Stimulated activated CD4-positive, alpha-beta T cell treated with anti-CD3 and anti-CD28 coated beads, Interleukin-2, amount 100 ng/mL, for 48 hours (primary cell): ENCODE measurements around the gene ZNF524.
"Not testable (repeated sequence)": the region's sequence is repeated elsewhere in the genome, so short reads cannot be mapped to it uniquely, and the experiment has no call there.

Source experiments
- DNase-seq, 2 donors: peaks; one replicate each; pipeline ENCODE4 v3.0.0-alpha.2; 2020

ZNF524 gene

DNA sequence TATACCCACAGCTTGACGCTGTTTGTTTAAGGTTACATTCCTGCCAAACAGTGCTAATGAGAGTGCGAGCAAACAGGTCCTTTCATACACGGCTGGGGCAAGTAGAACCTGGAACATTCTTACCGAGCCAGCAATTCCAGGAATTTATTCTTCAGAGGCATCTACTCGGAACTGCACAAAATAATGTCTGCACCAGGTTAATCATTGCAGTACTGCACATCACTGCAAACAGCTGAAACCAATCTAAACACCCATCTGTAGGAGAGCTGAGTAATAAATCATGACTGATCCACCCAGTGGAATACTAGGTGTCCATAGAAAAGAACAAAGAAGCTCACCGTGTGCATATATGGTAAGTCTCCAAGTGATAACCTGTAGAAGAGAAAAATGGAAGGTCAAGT, 18.3 kb upstream of the ZNF524 start:
- no peak for DNase-seq

DNA sequence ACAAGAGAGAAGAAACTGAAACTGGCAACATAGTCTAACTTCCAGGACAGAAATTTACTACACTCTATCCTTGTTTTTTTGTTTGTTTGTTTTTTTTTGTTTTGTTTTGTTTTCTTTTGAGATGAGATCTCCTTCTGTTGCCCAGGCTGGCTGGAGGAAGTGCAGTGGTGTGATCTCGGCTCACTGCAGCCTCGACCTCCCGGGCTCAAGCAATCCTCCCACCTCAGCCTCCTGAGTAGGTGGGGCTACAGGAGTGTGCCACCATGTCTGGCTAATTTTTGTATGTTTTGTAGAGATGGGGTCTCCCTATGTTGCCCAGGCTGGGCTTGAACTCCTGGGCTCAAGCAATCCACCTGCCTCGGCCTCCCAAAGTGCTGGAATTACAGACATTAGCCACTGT, 17.8 kb upstream of the ZNF524 start:
- DNase-seq: not testable (repeated sequence)

DNA sequence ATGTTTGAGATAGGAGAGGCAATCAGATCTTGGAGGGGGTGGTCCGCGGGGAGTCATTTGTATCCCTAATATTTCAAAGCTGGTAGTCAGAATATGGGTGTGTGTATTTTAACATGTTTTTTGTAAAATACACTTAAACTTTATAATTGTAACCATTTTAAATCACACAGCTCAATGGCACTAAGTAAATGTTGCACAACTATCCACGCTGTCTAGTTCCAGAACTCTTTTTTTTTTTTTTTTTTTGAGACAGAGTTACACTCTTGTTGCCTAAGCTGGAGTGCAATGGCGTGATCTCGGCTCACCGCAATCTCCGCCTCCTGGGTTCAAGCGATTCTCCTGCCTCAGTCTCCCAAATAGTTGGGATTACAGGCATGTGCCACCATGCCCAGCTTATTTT, 16.2 kb upstream of the ZNF524 start:
- DNase-seq: not testable (repeated sequence)

DNA sequence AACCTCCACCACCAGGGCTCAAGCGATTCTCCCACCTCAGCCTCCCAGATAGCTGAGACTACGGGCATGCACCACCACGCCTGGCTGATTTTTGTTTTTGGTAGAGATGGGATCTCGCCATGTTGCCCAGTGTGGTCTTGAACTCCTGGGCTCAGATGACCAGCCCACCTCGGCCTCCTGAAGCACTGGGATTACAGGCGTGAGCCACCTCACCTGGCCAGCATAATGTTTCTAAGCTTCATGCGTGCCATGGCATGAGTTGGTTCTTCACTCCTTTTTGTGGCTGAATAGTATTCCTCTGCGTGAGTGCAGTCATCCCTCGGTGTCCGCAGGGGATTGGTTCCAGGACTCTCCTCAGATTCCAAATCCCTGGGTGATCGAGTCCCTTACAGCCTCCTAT, 15.2 kb upstream of the ZNF524 start:
- no peak for DNase-seq

DNA sequence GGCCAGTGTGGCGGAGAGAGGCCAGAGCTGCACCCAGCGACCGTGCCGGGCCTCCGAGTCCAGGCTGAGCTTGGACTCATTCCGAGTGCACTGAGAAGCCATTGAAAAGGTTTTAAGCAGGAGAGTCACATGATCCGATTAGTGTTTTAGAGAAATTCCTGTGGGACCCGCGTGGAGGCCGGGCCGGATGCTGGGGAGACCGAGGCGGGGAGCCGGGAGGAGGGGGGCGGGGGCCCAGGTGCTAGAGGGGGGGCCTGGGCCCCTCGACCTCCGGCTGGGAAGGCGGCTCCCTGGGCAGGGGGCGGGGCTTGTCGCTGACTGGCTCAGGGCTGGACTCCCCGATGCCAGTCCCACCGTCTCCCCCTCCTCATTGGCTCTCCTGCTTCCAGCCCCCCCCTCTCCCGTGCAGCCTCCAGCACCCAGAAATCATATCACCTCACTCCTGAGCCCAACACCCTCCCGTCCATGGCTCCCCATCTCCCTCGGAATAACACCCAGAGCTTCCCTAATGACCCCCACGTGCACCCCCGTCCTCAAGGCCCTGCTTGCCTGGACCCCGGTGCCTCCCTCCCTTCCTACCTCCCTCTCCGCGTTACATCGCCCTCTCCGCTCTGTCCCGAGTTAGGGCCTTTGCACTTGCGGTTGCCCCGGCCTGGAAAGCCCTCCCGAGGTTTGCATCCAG, 14.3 kb upstream of the ZNF524 start:
- DNase-seq: no peak

DNA sequence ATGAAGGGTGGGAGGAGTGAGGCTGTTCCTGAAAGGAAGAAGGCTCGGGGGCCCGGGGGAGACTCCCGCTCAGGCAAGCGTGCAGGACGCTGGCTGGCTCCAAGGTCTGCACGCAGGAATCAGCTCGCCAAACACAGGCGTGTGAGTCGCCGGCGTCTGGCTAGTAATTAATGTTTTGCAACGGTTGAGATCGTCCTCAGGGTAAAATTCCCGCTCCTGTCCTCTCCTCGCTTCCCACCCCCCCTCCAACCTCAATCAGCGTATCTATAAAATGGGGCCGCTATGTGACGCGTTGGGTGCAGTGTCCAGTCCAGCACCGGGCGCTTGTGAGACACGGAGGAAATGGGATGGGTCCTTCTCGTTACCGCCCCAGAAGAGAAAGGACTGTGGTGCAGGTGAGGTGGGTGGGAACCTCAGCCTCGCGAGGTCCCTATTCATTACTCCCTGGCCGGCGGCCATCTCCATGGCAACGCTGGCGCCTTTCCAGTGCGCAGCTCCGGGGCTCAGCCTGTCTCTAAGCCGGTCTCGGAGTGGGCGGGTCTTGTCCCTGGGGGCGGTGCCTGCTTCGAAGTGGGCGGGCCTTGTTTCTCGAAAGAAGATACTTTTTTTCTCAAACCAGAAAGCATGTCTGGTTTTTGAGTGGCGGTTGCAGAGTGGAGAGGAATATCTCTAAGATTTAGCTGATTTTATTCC, 13.0 kb upstream of the ZNF524 start:
- DNase-seq: peak; percentile 94

DNA sequence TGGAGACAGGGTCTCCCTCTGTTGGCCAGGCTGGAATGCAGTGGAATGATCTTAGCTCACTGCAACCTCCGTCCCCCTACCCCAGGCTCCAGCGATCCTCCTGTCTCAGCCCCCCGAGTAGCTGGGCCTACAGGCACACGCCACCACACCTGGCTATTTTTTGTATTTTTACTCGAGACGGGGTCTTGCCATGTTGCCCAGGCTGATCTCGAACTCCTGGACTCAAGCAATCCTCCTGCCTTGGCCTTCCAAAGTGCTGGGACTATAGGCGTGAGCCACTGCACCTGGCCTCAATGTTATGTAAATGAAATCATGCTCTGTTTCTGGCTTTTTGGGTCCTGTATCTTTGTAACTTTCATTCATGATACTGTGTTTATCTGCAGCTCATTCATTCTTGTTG, 11.3 kb upstream of the ZNF524 start:
- no peak for DNase-seq

DNA sequence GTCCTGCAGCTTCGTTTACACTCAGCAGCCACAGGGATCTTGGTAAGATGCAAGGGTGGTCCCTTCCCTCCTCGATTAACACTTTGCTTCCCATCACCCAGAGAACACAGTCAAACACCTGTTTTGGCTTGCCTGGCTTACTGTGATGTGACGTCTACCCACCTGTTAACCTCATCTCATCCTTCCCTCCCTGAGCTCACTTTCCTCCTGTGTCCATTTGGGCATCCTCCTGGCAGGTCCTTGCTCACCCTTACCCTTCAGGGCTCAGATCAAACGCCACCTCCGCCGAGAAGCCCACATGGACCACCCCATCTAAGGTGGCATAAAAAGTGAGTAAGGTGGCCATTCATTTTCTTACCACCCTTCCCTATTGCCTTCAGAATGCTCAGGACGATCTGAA, 10.0 kb upstream of the ZNF524 start:
- DNase-seq: no peak

DNA sequence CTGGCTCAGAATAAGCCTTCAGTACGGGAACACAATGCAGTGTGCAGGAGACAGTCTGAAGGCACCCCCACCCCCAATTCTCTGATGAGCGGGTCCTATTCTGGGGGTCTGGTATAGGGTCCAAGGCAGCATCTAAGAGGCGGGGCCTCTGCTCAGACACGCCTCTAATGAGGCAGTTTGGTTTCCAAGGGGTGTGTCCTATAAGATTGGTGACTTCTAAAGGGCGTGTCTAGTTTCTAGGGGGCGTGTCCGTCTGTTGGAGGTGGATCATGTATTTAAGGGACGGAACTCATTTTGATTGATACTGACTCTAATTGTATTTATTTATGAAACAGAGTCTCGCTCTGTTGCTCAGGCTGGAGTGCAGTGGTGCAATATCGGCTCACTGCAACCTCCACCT, 9.5 kb upstream of the ZNF524 start:
- DNase-seq: no peak

DNA sequence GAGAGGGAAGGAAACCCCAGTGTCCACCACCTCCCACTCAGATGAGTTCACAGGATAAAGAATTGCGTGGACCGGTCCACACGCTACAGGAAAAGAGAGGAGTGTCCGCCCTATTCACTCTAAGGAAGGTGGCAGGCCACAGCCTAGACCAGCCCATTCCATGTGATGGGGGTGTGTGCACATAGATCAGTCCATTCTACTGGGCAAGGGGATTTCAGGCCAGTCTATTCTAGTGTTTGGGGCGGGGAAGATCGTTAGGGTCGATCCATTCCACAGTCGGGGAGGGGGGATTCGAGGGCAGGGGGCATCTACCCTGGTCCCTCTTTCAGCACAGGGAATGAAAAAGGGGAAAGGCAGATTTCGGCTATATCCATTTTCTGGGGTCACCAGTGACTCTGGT, 8.5 kb upstream of the ZNF524 start:
- DNase-seq: no peak

DNA sequence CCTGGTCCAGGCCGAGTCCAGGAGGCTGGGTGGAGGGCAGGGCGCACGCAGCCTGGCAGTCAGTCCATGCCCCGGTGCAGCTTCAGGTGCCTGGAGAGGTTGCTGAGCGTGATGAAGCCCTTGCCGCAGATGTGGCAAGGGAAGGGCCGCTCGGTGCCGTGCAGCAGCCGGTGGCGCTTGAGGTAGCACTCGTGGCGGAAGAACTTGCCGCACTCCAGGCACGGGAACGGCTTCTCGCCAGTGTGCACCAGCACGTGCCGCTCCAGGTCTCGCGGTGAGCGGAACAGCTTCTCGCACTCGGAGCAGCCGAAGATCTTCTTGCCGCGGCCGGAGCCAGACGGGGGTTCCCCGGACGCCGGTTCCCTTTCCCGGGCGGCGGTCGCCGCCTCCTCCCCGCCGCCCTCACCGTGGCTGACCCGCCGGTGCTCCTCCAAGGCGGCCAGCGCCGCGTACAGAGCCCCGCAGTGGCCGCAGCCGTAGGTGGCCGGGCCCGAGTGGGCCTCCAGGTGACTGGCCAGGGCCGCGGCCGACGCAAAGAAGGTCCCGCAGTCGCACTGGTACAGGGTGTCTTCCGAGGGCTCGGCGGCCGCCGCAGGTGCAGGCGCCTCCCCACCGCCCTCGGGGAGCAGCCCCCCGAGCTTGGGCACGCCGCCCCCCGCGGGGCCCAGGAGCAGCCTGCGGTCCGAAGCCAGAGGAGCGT, 7.5 kb upstream of the ZNF524 start:
- DNase-seq: no peak

DNA sequence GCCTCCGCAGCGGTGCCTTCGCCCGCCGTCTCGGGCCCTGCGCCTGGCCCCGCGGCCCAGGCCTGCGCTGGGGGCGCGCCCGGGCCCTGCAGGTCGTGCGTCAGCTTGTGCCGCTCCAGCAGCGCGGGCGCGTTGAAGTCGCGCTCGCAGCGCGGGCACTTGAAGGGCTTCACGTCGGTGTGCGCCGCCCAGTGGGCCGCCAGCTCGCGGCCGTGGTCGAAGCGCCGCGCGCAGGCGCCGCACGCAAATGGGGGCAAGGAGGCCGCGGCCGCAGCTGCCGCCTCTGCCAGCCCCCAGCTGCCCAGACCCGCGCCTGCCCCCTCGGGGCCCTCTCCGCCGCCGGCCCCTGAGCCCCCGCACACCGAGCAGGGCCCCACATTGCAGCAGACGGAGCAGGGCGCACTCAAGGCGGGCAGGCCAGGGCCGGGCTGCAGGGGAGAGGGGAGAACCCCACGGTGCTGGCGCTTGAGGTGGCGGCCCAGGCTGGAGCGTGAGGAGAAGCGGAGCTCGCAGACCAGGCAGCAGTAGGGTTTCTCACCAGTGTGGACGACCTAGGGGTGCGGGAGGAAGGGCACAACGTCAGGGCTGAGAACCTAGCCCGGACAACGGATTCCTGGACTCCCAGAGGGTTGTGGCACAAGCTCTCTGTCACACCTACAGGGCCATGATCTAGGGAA, 6.9 kb upstream of the ZNF524 start:
- DNase-seq: no peak

DNA sequence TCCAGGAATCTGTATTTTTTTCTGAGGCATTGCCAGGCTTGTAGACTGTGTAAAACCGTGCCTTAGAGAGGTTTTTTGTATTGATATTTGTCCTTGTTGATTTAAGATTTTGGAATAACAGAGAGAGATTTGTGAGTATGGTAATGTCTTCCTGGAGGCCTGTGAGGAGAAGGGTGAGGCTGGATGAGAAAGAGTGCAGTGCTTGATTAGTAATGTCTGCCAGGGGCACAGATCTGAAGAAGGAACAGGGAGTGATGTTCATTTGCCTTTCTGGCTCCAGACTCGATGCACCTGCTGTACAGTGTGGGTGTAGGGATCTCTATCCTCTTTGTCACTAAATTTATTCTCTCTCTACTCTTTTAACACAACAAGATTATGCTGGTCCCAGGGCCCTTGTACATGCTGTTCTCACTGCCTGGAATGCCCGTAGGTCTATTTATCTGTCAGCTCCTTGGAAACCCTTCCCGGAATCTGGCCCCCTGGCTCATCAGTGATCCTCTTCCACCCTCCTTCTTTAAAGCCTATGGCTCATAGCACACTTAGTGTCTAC, 5.0 kb upstream of the ZNF524 start:
- DNase-seq: no peak

DNA sequence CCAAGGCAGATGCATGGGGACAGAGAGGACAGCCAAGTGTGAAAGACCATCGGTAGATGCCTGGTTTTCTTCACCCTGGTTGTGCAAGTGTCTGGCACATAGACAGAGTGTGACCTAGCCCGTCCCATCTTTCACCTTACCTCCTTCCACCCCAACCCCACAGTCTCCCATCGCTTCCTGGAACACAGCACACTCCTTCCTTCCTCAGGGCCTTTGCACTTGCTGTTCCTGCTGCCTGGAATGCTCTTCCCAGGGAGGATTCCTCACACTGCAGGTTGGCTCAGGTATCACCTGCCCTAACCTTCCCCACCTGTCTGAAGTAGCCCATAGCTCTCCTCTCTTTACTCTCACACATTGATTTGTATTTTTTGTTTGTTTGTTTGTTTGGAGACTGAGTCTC, 3.8 kb upstream of the ZNF524 start:
- DNase-seq: no peak

DNA sequence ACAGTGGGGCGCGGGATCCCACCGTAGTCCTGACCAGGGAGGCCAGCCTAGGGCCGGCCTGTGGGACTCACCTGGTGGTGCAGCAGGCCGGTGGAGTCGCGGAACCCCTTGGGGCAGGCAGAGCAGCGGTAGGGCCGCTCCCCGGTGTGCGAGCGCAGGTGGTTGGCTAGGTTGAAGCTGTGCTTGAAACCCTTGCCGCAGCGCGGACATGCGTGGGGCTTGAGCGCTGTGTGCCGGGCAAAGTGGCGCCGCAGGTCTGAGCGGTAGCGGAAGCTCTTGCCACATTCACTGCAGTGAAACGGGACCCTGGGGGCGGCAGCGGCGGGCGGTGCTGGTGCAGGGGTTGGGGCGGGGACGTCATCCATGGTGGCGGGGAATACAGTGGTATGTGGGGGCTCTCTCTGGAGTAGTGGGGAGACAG, 2.6 kb upstream of the ZNF524 start:
- no peak for DNase-seq

DNA sequence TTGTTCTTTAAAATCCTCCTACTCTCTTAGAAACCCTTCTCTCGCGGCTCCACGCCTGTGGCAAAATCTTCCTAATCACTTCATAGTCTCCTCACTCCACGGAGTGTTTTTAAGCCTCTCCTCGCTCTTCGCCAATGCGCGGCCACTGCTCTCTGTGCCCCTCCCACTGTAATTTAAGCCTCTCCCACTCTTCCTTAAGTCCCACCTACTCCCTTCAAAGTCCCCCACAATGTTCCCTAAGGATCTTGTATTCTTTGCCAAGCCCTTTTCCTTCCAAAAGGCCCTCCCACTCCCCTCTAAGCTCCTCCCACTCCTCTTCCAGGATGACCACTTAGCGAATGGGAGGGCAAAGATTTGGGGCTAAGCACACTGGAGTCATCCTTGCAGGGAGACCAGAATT, 2.1 kb upstream of the ZNF524 start:
- no peak for DNase-seq

DNA sequence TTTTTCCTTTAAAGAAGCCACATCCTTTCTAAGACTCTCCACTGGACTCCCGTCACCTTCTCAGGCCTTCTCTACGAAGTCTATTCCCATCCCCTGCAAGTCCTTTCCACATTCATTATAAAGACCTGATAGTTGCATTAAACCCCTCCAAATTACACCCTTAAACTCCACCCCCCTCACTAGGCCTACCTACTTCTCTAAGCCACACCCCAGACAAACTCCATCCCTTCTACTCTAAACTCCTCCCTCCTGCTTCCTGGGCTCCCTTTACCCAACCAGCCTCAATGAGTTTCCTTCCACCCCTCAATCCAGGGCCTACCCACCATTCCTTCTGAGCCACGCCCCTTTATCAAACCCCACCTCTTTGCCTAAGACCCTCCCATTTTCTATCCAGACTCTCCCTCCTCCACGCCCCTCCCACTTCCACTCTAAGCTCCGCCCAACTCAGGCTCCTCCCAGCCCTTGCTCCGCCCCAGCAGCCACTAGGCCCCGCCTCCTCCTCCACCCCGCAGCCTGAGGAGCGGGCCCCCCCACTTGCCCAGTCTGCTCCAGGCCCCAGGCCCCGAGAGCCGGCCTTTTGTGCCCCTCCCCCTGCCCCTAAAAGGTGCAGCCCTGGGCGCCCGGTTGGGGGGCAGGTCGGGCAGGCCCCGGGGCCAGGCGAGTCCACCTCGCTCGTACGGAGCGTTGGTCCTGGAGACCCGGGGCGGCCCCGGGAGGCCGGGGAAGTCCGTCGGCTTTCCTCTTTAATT, 1.2 kb upstream of the ZNF524 start:
- DNase-seq: peak; percentile 93 to 94

DNA sequence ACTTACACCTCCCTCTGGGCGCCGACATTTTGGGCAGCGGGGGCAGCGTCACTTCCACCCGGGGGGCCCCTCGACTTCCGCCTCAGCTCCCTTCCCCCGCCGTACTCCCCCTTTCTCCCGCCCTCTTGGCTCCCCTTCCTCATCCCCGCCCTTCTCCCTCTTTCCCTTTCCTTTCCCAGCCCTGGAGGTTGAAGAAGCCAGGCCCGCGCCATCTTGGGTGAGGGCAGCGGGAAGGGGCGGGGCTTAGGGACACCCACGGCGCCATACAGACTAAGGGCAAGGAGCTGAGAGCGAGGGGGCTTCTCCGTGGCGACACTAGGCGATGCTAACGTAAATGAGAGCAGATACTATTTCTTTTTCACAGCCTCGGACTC, 633 bp upstream of the ZNF524 start, which contains the start of gene FIZ1:
Gene FIZ1 (minus strand): TSS at position 50 of the 374 bp plus-strand sequence. CDS start 1,652 bp downstream, outside the sequence.
- DNase-seq: peak; percentile 94 to 96

DNA sequence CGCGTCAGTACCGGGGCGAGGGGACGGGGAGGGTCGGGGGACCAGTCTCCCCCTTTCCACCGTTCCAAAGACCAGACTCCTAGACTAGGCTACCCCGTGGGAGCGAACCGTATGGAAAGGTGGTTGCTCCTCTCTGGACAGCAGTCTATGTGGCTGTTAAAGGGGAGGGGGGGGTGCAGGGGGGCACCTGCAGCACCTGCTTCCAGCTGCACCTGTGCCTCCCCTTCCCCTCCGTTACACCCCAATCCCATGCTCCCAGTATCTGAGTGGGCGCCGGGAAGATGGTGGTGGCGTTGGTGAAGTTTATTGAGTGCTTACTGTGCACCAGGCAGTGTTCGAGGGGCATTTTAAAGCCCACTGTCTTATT, 557 bp downstream of the ZNF524 start:
- no peak for DNase-seq

DNA sequence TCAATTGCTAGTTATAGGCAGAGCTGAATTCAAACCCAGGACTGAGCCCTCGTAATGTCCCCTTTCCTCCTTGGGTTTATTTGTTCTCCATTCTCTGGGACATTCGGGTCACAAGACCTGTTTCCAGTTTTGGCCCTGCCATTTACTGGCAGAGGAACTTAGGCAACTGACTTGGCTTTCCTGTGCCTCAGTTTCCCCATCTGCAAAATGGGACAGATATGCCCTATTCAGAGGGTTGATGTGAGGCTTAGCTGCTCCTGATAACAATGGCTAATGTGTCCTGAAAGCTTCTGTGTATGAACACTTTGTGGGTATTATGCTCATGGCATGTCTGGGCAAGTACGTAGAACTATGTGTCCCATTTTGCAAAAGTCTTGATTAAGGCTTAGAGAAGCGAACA, 996 bp downstream of the ZNF524 start:
- DNase-seq: no peak

DNA sequence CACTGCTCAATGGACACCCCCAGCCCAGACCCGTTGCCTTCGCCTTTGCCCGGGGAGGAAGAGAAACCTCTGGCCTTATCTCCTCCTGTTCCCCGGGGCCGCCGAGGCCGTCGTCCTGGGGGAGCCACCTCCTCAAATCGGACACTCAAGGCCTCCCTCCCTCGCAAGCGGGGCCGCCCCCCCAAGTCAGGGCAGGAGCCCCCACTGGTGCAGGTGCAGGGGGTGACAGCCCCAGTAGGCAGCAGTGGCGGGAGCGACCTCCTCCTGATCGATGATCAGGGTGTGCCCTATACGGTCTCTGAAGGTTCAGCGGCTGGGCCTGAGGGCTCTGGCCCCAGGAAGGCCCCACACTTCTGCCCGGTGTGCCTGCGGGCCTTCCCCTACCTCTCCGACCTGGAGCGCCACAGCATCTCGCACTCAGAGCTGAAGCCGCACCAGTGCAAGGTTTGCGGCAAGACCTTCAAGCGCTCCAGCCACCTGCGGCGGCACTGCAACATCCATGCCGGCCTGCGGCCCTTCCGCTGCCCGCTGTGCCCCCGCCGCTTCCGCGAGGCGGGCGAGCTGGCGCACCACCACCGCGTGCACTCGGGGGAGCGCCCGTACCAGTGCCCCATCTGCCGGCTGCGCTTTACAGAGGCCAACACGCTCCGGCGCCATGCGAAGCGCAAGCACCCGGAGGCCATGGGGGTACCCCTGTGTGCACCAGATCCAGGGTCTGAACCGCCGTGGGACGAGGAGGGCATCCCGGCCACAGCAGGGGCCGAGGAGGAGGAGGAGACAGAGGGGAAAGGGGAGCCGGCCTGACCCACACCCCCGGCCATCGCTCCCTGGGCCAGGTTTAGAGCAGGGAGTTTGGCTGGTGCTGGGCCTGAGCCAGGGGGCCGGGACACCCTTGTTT, 2.3 kb downstream of the ZNF524 start:
- no peak for DNase-seq

DNA sequence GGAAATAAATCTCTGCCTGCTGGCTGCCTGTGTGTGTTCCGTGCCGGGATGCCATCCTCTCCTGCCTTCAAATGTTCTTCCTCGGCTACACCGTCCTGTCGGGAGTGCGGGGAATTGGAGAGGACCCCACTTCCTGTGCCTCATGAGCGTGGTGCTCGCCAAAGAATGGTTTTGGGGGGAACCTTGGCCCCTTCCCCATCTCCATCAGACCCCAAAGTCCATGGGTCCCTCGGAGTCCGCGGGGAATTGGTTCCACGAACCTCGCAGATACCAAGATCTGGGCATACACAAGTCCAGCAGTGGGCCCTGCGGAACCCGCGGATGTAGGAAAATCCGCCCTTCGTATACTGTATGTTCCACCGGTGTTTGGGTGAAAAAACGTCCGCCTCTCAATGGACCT, 3.0 kb downstream of the ZNF524 start:
- DNase-seq: no peak
